Measurements from ENCODE around the gene FANCB. TPM values are rescaled to one million over a fixed set of nuclear protein-coding genes. Genes with fewer than 3 reads are reported as not detected.

FANCB gene
- total RNA-seq, 1 experiment from 2014 or later: 12.3 TPM

DNA sequence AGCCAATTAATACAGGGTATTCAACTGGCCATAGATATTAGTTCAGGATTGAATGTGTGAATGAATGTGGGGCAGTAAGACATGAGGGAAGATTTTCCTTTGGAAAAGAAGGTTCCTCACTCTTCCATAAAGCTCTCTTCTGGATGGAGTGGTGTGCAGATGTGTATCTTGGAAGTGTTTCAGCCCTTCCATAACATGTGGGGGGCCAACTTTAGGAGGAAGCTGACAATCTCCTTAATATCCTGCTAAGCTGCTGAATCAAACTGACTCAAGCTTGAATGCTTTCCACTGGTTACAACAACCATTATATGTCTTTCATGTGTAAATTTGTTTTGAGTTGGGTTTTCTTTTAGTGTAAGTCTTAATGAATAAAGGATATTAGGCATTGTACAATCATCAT lies 40.3 kb downstream of the FANCB start (continued):
- TF ChIP-seq, protein P1, sequence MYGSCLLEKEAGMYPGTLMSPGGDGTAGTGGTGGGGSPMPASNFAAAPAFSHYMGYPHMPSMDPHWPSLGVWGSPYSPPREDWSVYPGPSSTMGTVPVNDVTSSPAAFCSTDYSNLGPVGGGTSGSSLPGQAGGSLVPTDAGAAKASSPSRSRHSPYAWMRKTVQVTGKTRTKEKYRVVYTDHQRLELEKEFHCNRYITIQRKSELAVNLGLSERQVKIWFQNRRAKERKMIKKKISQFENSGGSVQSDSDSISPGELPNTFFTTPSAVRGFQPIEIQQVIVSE (CRISPR knock-in tag; IDR thresholded peaks at IDR 0.05; ENCODE audit: borderline replicate concordance): no peak
- no peak for TF ChIP-seq OVOL2 (CRISPR knock-in tag; IDR thresholded peaks at IDR 0.05; ENCODE audit: borderline replicate concordance)
- TF ChIP-seq ZNF138 (CRISPR knock-in tag; conservative IDR thresholded peaks at IDR 0.05): no peak
- TF ChIP-seq ESRRA (CRISPR knock-in tag; IDR thresholded peaks at IDR 0.05; ENCODE audit: borderline replicate concordance): no peak

DNA sequence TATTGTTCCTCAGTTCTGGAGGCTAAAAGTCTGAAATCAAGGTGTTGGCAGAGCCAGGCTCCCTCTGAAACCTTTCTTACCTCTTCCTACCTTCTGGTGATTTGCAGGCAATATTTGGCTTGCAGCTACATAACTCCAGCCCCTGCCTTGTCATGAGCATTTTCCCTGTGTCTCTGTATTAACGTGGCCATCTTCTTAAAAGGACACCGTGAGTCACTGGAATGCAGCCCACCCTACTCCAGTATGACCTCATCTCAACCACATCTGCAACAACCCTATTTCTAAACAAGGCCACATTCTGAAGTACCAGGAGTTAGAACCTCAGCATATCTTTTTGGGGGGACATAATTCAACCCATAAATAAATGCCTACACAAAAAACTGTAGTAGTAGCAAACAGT lies 40.7 kb downstream of the FANCB start:
- ATAC-seq (no peak), DNase-seq (ENCODE audit: low spot score) (no peak)
- H3K36me3 Mint-ChIP-seq: peaks cover 41% of the 10 kb centered on the region
- no peak overlapping the region for H3K4me3 Mint-ChIP-seq
- peak overlapping the region; percentile 36; the same call in 1 of the 2 replicates for H3K27ac Mint-ChIP-seq
- ChIA-PET POLR2A (no interaction called here), CTCF (no interaction called here)
- no peaks in the 10 kb centered on the region for H3K27me3 Mint-ChIP-seq (ENCODE audit: low read depth)
- peaks cover 9% of the 10 kb centered on the region for H3K4me1 Mint-ChIP-seq
- peaks cover 17% of the 10 kb centered on the region for H3K9me3 Mint-ChIP-seq
- TF ChIP-seq, protein P2, sequence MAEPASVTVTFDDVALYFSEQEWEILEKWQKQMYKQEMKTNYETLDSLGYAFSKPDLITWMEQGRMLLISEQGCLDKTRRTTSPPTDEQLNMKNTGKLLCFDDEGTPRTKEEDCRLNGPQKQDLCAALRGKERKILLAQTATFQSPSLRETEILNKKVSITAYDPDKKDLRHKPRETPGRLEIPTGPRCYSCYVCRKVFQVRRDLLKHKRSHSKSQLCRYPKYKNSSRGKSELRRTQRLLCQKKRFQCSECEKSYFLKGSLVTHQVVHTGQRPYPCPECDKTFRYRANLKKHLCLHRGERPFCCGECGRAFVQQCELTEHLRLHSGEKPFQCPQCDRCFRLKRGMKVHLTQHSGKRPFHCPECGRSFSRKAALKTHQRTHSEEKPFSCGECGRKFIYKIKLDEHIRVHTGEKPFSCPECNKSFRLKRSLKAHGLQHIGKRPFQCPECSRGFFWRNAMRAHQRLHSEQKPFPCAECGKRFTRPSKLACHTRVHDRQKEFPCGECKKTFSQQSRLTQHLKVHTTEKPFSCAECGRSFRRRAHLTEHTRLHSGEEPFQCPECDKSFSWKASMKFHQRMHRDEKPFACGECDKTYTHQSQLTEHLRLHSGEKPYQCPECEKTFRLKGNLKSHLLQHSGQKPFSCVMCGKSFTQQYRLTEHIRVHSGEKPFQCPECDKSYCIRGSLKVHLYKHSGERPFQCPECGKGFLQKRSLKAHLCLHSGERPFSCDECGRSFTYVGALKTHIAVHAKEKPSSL (CRISPR knock-in tag; conservative IDR thresholded peaks at IDR 0.05): no peak
- TF ChIP-seq, protein P3, sequence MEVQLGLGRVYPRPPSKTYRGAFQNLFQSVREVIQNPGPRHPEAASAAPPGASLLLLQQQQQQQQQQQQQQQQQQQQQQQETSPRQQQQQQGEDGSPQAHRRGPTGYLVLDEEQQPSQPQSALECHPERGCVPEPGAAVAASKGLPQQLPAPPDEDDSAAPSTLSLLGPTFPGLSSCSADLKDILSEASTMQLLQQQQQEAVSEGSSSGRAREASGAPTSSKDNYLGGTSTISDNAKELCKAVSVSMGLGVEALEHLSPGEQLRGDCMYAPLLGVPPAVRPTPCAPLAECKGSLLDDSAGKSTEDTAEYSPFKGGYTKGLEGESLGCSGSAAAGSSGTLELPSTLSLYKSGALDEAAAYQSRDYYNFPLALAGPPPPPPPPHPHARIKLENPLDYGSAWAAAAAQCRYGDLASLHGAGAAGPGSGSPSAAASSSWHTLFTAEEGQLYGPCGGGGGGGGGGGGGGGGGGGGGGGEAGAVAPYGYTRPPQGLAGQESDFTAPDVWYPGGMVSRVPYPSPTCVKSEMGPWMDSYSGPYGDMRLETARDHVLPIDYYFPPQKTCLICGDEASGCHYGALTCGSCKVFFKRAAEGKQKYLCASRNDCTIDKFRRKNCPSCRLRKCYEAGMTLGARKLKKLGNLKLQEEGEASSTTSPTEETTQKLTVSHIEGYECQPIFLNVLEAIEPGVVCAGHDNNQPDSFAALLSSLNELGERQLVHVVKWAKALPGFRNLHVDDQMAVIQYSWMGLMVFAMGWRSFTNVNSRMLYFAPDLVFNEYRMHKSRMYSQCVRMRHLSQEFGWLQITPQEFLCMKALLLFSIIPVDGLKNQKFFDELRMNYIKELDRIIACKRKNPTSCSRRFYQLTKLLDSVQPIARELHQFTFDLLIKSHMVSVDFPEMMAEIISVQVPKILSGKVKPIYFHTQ (CRISPR knock-in tag; IDR thresholded peaks at IDR 0.05): no peak
- TF ChIP-seq, protein P4, sequence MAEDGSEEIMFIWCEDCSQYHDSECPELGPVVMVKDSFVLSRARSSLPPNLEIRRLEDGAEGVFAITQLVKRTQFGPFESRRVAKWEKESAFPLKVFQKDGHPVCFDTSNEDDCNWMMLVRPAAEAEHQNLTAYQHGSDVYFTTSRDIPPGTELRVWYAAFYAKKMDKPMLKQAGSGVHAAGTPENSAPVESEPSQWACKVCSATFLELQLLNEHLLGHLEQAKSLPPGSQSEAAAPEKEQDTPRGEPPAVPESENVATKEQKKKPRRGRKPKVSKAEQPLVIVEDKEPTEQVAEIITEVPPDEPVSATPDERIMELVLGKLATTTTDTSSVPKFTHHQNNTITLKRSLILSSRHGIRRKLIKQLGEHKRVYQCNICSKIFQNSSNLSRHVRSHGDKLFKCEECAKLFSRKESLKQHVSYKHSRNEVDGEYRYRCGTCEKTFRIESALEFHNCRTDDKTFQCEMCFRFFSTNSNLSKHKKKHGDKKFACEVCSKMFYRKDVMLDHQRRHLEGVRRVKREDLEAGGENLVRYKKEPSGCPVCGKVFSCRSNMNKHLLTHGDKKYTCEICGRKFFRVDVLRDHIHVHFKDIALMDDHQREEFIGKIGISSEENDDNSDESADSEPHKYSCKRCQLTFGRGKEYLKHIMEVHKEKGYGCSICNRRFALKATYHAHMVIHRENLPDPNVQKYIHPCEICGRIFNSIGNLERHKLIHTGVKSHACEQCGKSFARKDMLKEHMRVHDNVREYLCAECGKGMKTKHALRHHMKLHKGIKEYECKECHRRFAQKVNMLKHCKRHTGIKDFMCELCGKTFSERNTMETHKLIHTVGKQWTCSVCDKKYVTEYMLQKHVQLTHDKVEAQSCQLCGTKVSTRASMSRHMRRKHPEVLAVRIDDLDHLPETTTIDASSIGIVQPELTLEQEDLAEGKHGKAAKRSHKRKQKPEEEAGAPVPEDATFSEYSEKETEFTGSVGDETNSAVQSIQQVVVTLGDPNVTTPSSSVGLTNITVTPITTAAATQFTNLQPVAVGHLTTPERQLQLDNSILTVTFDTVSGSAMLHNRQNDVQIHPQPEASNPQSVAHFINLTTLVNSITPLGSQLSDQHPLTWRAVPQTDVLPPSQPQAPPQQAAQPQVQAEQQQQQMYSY (CRISPR knock-in tag; IDR thresholded peaks at IDR 0.05): no peak
- no peak for TF ChIP-seq ATF1 (CRISPR knock-in tag; IDR thresholded peaks at IDR 0.05)
- TF ChIP-seq NFATC4 (CRISPR knock-in tag; IDR thresholded peaks at IDR 0.05): no peak
- TF ChIP-seq, protein P5, sequence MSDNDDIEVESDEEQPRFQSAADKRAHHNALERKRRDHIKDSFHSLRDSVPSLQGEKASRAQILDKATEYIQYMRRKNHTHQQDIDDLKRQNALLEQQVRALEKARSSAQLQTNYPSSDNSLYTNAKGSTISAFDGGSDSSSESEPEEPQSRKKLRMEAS (CRISPR knock-in tag; IDR thresholded peaks at IDR 0.05): no peak
- no peak for TF ChIP-seq ZNF219 (CRISPR knock-in tag; IDR thresholded peaks at IDR 0.05; ENCODE audit: borderline replicate concordance)
- no peak for TF ChIP-seq SOX15 (CRISPR knock-in tag; IDR thresholded peaks at IDR 0.05)
- TF ChIP-seq MYBL2 (CRISPR knock-in tag; IDR thresholded peaks at IDR 0.05): no peak
- TF ChIP-seq FOXK1 (CRISPR knock-in tag; IDR thresholded peaks at IDR 0.05): no peak
- TF ChIP-seq, protein P6, sequence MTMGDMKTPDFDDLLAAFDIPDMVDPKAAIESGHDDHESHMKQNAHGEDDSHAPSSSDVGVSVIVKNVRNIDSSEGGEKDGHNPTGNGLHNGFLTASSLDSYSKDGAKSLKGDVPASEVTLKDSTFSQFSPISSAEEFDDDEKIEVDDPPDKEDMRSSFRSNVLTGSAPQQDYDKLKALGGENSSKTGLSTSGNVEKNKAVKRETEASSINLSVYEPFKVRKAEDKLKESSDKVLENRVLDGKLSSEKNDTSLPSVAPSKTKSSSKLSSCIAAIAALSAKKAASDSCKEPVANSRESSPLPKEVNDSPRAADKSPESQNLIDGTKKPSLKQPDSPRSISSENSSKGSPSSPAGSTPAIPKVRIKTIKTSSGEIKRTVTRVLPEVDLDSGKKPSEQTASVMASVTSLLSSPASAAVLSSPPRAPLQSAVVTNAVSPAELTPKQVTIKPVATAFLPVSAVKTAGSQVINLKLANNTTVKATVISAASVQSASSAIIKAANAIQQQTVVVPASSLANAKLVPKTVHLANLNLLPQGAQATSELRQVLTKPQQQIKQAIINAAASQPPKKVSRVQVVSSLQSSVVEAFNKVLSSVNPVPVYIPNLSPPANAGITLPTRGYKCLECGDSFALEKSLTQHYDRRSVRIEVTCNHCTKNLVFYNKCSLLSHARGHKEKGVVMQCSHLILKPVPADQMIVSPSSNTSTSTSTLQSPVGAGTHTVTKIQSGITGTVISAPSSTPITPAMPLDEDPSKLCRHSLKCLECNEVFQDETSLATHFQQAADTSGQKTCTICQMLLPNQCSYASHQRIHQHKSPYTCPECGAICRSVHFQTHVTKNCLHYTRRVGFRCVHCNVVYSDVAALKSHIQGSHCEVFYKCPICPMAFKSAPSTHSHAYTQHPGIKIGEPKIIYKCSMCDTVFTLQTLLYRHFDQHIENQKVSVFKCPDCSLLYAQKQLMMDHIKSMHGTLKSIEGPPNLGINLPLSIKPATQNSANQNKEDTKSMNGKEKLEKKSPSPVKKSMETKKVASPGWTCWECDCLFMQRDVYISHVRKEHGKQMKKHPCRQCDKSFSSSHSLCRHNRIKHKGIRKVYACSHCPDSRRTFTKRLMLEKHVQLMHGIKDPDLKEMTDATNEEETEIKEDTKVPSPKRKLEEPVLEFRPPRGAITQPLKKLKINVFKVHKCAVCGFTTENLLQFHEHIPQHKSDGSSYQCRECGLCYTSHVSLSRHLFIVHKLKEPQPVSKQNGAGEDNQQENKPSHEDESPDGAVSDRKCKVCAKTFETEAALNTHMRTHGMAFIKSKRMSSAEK (CRISPR knock-in tag; IDR thresholded peaks at IDR 0.05; ENCODE audit: borderline replicate concordance): no peak
- TF ChIP-seq, protein P7, sequence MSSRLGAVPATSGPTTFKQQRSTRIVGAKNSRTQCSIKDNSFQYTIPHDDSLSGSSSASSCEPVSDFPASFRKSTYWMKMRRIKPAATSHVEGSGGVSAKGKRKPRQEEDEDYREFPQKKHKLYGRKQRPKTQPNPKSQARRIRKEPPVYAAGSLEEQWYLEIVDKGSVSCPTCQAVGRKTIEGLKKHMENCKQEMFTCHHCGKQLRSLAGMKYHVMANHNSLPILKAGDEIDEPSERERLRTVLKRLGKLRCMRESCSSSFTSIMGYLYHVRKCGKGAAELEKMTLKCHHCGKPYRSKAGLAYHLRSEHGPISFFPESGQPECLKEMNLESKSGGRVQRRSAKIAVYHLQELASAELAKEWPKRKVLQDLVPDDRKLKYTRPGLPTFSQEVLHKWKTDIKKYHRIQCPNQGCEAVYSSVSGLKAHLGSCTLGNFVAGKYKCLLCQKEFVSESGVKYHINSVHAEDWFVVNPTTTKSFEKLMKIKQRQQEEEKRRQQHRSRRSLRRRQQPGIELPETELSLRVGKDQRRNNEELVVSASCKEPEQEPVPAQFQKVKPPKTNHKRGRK (CRISPR knock-in tag; IDR thresholded peaks at IDR 0.05; ENCODE audit: borderline replicate concordance): no peak
- TF ChIP-seq, protein P8, sequence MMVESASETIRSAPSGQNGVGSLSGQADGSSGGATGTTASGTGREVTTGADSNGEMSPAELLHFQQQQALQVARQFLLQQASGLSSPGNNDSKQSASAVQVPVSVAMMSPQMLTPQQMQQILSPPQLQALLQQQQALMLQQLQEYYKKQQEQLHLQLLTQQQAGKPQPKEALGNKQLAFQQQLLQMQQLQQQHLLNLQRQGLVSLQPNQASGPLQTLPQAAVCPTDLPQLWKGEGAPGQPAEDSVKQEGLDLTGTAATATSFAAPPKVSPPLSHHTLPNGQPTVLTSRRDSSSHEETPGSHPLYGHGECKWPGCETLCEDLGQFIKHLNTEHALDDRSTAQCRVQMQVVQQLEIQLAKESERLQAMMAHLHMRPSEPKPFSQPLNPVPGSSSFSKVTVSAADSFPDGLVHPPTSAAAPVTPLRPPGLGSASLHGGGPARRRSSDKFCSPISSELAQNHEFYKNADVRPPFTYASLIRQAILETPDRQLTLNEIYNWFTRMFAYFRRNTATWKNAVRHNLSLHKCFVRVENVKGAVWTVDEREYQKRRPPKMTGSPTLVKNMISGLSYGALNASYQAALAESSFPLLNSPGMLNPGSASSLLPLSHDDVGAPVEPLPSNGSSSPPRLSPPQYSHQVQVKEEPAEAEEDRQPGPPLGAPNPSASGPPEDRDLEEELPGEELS (CRISPR knock-in tag; IDR thresholded peaks at IDR 0.05): no peak
- no peak for TF ChIP-seq ZNF263 (CRISPR knock-in tag; IDR thresholded peaks at IDR 0.05; ENCODE audit: low read depth)

All from WTC11 (cell line).